GM19324 (cell line): ENCODE measurements around the gene FXYD5.

Experiments
- ATAC-seq: cut with Tn5 transposase; IDR thresholded peaks from one replicate; pipeline ENCODE4 v1.9.1; 2021; ENCODE audit warnings: mild to moderate bottlenecking, moderate library complexity; ENCODE audit not compliant: unreplicated experiment, low FRiP score

FXYD5 gene, protein sequence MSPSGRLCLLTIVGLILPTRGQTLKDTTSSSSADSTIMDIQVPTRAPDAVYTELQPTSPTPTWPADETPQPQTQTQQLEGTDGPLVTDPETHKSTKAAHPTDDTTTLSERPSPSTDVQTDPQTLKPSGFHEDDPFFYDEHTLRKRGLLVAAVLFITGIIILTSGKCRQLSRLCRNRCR

DNA sequence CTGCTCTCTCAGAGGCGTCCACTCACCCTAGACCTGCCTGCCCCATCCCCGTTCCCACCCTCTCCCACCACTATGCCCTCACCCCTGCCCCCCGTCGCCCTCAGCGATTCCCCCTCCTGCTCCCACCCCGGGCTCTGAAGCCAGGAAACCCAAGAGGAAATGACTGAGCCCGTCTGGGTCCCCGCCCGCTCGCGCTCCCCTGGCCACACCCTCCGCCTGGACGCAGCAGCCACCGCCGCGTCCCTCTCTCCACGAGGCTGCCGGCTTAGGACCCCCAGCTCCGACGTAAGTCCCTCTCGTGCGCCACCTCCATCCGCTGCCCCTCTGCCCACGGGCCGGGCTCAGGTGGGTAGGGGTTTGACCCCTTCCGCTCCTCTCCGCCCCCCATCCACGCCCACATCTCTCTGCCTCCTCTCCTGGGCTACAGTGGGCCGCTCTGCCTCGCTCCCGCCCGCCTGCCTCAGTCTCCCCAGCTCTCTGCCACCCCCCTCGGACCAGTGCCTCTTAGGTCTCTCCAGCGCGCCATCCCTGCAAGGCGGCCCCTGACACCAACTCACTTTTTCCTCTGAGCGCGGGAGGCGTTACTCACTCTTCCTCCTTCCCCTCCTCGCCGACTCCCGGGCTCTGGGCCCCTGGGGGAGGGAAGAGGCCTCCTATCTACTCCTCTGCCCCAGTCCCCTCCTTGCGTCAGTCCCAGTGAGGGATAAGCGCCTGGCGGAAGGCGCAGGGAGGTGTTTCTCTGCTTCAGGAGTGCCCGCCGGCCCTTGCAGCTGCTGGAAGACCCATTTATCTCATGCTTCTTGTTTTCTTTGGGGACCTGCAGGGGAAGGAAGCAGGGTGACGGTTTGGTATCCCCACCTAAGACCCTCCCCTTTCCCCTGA is at the start of gene FXYD5:
FXYD5 (plus strand) TSS at position 211 of the 882 bp plus-strand sequence. CDS start 816 bp downstream, outside the sequence.
- no peak for ATAC-seq

DNA sequence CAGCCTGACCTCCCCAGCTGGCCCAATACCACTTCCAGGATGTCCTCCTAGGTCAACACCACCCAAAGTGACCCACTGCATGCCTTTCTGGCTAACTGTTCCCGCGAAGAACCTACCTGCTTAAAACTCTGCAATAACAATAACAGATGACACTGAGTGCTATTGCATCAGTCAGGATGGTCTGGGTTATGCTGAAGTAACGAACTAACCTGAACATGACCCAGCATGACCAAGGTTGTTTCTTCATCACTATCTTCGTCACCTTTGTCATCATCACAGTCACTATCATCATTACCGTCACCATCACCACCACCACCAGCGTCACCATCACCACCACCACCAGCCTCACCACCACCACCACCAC is 49.5 kb upstream of the FXYD5 start:
- ATAC-seq: no peak

DNA sequence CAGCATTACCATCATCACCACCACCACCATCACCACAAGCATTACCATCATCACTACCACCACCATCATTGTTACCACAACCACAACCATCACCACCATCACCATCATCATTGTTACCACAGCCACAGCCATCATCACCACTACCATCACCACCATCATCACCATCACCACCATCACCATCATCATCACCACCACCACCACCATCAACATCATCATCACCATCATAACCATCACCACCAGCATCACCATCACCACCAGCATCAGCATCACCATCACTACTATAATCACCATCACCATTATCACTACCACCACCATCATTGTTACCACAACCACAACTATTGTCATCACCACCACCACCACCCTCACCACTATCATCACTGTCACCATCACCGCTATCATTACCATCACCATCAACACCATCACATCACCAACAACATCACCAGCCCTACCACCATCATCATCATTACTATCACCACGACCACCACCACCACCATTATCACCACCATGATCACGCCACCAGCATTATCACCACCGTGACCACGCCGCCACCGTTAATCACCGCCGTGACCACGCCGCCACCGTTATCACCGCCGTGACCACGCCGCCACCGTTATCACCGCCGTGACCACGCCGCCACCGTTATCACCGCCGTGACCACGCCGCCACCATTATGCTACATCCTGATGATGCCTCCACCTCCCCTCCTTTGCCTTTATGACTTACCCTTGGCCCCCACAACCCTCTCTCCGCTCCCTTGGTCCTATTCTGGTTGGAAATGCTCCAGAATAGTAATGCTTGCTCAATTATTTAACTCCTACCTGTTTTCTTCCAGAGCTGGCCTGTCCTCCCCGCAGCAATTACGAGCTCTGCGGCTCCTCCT is 48.9 kb upstream of the FXYD5 start:
- ATAC-seq: no peak

DNA sequence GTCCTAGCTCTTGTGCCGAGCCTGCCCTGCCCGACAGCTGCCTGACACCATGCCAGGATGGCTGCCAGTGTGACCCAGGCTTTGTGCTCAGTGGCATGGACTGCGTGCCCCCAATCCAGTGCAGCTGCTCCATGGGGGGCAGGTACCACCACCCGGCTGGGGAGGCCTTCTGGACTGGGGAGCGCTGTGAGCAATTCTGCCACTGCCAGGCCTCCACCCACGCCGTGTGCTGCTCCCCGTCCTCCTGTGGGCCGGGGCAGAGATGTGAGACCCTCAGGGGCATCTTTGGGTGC is 48.3 kb upstream of the FXYD5 start:
- no peak for ATAC-seq

DNA sequence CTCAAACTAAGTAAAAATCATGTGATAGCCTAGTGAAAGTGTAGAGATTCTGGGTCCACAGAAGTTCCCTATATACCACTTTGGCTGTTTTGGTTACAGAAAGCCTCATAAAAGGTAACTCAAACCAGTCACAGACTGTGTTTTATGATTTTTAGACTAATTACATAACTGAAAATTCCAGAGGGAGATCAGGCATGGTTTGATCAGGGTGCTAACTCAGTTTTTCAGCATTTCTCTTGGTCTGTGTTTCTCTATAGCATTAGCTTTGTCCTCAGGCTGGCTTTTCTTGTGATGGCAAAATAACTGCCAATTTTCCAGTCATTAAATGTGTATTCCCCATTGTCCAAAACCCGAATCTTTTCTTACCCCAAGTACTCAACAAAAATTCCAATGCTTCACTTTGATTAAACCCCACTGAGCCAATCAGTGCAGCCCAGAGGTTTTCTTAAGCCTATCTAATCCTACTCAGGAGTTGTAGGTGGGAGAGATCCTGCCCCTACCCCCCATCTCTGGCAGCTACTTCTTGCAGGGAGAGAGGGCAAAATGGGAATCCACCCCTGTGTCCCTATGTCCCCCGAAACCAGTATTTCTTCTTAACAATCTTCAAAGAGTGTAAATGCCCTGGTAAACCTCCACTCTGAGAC is 47.5 kb upstream of the FXYD5 start:
- ATAC-seq: no peak

DNA sequence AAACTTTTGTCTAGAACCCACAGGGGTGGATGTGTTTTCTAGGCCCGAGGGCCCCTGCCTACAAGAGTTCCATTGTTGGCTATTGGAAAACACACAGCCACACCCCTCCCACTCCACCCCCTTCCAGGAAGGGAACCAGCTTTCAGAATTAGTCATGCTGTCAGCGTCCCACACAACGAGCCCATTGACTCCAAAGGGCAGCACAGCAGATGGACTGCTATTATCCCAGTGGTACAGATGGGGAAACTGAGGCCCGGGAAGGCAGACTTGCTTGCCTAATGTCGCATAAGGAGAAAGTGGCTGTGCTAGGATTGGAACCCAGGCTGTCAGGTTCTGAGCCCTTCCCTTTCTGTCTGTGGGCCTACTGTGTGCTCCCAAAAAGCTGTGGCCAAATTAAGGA is 47.0 kb upstream of the FXYD5 start:
- no peak for ATAC-seq

DNA sequence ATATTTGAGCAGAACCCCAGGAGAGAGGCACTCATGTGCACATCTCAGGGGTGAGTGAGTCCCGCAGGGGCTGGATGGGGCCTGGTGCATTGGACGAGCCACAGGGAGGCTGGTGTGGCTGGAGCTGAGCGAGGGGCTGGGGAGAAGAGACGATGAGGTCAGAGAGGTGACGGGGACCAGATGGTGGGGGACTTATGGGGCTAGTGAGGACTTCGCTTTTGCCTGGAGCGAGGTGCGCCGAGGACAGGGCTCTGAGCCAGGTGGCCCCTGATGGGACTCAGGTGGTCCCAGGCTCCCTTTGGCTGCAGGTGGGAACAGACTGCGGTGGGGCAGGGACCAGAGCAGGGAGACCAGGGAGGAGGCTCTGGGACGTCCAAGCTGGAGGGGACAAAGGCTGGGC is 45.8 kb upstream of the FXYD5 start:
- ATAC-seq: no peak

DNA sequence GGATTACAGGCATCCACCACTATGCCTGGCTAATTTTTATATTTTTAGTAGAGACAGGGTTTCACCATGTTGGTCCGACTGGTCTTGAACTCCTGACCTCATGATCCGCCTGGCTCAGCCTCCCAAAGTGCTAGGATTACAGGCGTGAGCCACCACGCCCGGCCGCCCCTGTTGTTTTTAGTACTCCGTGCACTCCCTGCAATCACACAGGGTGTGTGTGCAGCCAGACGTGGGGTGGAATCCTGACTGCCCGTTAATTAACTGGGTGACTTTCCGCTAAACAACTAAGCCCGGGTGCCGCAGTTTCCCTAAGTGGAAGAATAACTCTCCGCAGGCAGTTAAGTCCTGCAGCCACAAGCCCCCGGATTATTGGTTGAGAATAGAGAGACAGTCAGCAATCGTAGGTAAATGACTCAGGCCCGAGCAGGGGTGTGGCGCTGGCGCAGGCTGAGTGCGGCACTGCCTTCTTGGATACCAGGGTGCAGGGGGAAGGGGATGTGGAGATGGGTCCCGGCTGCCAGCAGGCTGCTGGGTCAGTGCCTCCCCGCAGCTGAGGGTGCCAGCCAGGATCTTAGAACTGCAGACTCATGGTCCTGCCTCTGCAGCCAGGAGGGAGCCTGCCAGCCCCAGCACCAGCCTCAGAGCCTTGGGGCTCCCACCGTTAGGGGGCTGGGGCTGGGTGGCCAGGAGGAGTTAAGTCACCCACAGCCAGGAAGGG is 45.0 kb upstream of the FXYD5 start:
- ATAC-seq: no peak

DNA sequence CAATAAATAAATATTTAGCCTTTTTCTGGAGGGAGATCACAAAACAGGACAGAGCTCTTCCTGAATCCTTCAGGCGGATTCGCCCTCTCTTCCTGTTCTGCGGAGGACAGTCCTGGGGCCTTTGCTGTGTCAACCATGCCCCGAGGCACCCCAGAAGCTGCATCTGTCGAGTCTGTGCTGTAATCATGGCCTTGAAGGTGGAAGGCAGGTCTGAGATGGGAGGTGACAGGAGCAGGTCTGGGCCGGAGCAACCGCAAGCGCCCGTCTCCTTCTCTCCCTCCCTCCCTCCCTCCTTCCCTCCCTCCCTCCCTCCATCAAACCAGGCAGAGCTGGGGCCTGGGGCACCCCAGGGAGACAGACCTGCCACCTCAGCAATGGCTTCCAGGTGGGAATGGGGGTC is 43.6 kb upstream of the FXYD5 start:
- no peak for ATAC-seq

DNA sequence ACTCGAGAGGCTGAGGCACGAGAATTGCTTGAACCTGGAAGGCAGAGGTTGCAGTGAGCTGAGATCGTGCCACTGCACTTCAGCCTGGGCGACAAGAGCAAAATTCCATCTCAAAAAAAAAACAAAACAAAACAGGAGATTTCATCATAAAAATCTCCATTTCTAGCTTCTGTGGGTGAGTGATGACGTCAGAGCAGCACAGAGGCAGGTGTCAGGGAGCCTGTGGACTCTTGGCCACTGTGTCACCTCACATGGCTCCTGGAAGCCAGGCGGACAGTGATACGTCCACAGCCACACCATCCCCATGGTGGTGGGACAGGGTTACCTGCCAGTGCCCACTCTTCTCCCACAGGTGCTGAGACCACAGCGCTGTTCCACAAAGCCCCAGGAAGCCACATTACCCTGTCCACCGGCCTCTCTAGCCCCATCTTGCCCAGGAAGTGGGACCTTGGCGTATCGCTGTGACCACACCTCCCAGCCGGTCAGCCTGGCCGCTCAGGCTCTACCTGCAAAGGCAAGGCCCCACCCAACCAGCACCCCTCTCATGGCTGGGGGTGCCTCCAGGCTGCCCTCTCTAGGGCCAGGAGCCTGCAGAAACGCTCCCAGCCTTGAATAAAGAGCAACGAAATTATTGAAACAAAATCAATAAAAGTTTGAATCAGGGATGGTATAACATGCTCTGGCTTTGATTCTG is 41.4 kb upstream of the FXYD5 start:
- ATAC-seq: no peak

DNA sequence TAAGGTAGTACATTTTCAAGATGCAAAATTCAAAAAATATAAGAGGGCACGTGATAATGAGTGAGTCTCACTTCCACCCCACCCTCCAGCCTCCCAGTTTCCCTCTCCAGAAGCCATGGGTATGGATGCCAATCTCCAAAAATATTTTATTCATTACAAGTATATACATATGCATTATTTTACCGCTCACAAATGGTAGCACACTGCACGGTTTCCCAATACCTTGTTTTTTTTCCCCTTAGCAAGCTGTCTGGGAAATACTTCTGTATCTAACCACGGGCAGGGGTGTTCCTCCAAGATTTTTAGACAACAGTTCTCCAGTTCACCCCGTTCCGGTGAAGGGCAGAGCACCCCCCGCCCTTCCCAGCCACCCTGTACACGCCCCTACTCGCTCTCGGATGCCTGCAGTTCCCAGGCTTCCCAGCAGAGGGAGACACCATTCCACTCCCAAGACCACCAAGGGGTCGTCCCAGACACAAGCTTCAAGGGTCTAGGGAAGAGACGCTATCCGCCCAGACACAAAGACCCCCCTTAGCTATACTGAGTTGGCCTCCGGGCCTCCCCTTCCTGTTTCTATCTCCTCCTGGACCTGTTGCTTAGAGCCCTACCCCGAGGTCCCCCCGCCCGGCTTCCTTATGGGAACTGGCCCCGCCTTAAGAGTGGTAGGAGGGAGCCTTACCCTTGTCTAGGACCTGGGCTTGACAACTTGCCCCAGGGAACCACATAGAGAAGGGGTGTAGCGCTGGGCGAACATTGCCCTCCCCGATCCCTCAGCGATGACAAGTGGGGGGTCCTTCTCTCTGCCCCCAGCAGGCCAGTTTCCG is 40.0 kb upstream of the FXYD5 start:
- no peak for ATAC-seq

DNA sequence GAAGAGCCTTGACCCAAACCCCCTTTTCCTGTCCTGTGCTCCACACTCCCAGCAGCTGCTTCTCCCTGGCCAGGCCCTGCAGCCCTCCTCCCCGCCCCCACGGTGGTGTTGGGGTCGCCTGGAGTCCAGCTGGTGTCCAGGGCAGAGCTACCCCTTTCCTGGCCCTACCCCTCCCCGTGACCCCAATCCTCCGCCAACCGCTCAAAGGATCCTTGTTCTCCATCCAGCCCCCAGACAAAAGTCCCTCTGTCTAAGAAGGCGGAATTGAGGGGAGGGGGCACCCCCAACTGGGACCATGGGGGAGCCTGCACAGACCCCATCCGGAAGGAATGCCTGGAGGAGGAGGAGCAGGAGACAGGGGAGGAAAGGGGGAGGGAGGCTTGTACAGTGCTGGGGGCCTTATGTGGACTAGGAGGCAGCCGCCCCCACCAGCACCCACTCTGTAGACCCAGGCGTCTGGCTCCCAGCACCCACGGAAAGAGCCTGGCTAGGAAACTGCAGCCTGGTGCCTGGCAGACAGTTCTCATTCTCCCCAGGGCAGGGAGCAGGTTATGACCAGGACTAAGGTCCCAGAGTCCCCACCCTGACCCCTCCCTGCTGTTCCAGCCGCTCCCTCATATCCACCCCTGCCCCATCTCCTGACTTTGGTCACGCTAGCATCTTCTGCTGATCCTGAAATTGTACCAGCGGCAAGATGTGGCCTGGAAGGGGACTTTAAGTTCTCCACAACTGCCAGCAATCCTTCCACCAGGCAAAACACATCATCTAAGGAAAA is 39.2 kb upstream of the FXYD5 start, which contains the start of gene FXYD3:
FXYD3 (plus strand) TSS at position 647 of the 775 bp plus-strand sequence. CDS start 3,554 bp downstream, outside the sequence.
- ATAC-seq: no peak

DNA sequence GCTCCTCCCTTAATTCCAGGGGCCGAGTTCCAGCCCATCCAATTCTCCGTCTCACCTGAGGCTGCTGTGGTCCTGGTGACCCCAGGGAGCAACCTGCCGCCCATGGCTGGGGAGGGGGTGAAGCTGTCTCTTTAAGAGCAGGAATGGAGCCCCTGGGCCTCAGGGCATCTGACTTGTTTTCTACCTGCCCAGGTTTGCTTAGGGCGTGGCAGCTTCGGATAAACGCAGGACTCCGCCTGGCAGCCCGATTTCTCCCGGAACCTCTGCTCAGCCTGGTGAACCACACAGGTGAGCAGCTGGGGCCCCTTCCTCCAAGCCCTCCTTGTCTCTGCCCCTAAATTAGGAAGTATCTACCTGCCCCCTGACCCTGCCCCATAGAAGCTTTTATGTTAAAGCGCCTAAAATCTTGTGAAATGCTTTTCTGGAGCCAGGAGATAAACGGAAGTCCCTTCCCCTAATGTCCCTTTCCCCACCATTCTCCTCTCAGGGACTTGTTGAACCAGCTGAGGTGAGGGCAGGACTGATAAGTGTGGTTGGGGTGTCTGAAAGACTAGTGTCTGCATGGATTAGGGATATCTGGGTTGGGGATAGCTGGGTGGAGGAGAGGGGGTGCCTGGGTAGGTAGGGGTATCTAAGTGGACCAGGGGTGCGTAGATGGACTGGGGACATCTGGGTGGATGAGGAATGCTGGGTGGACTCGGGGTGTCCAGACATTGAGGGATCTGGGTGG is 38.3 kb upstream of the FXYD5 start:
- ATAC-seq: no peak

DNA sequence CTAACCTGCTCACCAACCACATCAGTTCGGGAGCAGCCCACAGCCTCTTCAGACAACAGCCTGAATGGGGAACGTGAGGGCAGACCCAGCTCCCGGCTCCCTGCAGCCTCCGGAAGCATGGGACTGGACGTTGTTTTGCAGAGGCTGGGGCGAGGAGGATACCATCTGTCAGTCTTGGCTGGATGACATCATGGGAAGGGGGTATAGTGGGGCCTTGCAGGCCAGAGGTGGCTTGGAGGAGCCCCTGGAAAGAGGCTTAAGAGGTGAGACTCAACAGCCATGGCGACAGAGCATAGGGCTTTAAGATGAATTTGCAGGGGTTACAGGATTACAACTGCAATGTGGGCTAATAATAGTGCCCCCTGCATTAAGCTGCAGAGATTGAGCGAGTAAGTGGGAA is 37.4 kb upstream of the FXYD5 start:
- ATAC-seq: no peak

DNA sequence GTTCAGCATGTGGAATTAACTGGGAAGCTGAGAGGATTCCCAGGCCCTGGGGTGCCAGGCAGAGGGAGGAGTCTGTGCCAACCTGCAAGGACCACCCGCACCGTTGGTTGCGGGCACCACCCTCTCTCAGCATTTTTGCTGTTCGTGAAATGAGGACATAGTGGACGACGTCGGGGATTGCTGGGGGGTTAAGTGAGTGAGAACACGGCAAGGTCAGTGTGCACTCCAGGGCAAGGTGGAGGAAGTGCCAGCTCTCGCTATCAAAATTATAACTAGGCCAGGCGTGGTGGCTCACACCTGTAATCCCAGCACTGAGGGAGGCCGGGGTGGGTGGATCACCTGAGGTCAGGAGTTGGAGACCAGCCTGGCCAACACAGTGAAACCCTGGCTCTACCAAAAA is 36.7 kb upstream of the FXYD5 start:
- no peak for ATAC-seq

DNA sequence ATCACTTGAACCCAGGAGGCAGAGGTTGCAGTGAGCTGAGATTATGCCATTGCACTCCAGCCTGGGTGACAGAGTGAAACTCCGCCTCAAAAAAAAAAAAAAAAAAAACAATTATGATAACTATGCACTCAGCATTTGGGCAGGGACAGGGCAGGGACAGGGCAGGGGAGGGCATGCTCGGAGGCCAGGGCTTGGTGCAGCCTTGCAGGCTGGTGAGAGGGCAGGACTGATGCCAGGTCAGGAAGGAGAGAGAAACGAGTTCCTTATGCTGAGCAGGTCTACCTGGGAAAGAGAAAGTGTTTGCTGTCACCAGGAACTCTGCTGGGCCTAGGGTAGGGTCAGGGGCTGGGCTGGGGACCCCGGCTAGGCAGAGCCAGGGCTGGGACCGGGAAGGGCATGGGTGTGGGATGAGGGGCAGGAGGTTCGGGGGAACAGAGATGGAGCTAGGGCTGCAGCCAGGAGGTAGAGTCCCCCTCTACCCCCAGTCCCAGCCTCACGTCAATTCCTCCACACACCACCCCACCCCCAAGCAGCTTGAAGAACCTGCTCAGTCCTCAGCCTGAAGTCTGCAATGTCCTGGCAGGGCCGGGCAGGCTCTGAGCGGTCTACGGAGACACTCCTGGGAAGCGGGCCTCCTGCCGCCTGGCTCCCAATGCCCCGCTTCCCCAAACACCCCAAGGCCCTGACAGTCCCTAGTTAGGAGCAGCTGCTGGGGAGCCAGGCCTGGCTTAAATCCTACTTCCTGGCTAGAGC is 36.1 kb upstream of the FXYD5 start:
- ATAC-seq: no peak

DNA sequence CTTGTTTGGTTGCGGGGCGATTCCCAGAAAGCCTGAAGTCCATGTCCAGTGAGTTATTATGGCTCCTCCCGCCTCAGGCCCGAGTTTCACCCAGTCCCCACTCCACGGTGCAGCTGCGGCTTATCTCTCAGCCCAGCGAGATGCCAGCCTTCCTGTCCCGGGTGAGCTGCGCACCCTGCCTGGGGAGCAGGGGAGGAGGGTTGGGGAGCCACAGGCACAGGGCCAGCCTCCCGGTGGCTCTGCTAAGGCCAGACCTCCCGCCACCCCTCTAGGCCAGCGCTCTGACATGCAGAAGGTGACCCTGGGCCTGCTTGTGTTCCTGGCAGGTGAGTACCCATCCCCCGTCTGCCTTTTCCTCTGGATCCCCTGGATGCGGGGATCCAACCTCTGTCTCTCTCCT is 35.4 kb upstream of the FXYD5 start:
- ATAC-seq: no peak
